RPMI7951 (cell line): ENCODE measurements around the gene PPP1R12B. TPM values are rescaled to one million over a fixed set of nuclear protein-coding genes. Genes with fewer than 3 reads are reported as not detected.
"Not testable (repeated sequence)": the region's sequence is repeated elsewhere in the genome, so short reads cannot be mapped to it uniquely, and the experiment has no call there.

Experiments used
- DNase-seq: peaks from one replicate; pipeline ENCODE4 v3.0.0-alpha.2; 2012; ENCODE audit warnings: low read depth
- total RNA-seq: library from RNA; depleted of rRNA; stranded (reverse); fragments of >200 nt; shearing (Covaris generic); gene quantifications from 2 replicates; pipeline ENCODE4 v1.2.3, GENCODE V29; 2014

Gene PPP1R12B
- total RNA-seq, 1 experiment from 2014 or later, result 11.2 TPM

DNA sequence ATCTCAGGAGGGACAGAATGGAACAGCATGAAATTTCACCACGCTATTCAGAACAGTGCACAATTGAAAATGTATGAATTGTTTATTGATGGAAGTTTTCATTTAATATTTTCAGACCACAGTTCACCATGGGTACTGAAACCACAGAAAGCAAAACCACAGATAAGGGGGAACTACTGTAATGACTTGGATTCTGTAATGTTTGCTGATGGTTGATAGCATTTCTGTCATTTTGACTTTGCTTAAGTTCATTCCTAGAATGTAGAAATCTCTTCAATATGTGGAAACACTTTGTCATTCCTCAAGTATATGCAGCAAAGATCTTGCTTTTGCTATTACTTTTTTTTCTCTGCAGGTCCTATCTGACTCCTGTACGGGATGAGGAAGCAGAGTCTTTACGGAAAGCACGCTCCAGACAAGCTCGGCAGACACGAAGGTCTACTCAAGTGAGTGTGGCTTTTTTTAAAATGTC is 139.7 kb downstream of the PPP1R12B start:
- DNase-seq, result not testable (repeated sequence)

DNA sequence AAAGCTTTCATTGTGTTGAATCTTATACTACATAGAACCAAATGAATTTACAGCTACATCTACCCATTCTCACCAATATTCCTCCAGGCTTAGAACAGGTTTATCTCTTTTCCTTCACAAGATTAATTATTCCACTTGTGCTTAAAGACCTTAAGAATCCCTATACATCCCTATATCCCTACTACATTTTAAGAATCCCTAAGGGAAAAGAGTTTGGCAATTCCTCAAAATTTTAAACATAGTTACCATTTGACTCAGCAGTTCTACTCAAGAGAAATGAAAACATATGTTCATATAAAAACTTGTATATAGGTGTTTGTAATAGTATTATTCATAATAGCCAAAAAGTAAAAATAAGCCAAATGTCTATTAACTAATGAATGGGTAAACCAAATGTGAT is 140.6 kb downstream of the PPP1R12B start:
- DNase-seq, result not testable (repeated sequence)

DNA sequence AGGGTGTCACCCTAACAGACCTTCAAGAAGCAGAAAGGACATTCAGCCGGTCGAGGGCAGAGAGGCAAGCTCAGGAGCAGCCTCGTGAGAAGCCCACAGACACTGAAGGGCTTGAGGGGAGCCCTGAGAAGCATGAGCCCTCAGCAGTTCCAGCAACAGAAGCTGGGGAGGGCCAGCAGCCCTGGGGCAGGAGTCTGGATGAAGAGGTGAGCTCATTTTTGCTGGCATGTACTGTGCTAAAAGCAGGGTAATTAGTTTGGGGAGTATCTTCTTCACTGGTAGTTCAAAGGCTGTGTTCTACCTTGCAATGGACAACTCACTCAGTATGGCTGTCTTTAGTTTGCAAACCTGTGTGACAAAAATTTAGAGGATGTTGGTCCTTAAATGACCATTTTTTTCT is 144.6 kb downstream of the PPP1R12B start:
- DNase-seq, result not testable (repeated sequence)

DNA sequence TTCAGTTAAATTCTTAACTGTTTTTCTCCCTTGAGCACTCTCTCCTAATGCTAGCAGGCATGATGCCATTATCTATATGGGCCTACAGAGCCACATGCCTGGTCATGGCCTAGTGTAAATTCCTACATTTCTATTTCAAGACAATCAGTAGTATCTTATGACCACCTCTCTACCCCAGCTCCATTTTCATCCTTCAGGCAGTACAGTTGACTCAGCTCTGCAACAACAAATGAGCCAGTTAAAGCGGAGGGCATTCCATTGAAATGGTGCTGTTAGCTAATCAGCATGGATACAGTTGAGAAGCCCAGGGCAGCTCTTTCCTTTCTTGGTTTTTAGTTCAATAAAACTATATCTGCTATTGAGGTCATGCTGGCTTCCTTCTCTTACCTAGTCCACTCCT is 150.0 kb downstream of the PPP1R12B start:
- peak; percentile 28 for DNase-seq

DNA sequence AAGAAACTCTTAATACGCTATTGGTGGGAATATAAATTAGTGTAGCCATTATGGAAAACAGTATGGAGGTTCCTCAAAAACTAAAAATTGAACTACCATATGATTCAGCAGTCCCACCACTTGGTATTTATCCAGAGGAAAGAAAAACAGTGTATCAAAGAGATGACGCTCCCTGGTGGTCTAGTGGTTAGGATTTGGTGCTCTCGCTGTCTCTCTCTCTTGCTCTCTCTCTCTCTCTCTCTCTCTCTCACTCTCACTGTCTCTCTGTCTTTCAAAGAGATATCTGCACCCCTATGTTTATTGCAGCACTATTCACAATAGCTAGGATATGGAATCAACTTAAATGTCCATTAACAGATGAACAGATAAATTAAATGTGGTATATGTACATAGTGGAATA is 151.5 kb downstream of the PPP1R12B start:
- DNase-seq, result not testable (repeated sequence)

DNA sequence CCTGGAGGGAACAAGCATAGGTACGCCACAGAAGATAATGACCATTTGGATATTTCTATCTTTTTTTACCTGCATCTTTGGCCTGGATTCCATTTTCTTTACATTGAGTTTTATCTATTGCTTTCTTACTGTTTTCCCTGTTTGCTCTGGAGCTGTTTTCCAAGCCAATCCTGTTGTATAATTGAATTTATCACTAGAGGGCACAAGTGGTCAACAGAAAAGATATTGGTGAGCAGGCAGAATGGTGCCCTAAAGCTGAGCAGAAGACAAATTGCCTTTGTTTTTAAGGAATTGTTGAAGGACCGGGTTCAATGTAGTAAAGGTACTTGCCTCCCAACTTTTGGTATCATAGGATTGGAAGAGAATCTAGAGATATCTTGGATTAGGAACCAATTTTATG is 152.8 kb downstream of the PPP1R12B start:
- DNase-seq, result peak; percentile 35

DNA sequence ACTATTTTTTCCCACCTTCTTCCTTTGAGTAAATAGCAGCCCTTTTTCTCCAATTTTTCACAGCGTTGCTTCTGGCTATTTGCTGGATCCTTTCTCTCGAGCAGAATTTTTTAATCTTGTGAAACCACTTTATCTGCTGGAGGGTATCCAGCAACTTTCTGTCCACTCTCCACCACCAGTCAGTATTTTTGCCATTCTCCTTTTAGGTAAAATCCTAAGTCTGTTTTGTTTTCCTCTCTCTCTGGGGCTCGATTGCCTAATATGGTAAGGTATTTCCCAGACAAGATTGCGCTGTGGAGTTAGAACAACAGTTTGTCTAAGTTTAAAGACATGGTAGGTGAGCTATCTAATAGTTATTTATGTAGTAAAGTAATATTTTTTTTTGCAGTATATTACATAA is 156.9 kb downstream of the PPP1R12B start:
- DNase-seq, result peak; percentile 76

DNA sequence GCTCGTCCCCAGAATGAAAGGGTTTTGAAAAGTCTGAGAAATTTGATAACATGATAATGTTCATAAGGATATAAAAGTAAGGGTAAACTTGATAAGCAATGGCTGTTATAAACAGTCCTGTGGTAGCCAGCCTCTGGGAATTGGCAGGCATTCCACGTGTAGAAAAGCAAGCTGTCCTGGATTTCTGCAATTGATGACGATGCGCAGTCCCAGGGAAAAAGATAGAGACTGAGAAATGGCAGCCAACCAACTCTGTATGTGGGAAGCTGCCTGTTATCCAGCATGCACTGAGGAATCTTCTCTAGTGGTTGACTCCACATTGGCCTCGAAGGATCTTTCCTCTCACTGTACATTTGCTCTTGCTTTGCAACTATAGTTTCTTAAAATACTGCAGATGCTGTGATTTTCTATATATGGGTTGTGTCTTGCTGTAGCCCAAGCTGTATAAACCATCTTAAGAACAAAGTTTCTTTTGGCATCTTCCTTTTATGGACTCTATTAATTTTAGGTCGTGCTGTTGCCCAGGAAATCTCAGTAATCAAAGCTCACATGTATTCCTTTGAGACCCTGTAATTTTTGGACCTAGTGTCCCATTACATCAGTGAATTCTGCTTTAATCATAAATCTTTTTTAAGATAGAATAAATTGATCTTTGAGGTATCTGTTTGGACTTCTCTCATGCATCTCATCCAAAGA is 157.5 kb downstream of the PPP1R12B start:
- DNase-seq, result peak; percentile 50

DNA sequence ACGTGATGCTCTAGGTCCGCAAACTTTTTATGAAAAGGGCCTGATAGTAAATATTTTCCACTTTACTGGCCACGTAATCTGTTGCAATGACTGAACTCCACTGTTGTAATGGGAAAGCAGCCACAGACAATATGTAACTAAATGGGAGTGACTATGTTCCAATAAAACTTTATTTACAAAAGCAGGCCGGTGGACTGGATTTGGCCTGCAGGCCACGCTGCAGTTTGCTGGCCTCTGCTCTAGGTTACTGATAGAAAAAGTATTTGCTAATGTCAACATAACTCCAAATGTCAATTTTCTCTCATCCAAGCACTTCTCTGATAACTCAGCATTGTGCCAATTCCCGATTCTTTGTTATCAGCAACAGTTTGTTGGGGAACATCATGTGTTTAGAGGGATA is 160.4 kb downstream of the PPP1R12B start:
- not testable (repeated sequence) for DNase-seq

DNA sequence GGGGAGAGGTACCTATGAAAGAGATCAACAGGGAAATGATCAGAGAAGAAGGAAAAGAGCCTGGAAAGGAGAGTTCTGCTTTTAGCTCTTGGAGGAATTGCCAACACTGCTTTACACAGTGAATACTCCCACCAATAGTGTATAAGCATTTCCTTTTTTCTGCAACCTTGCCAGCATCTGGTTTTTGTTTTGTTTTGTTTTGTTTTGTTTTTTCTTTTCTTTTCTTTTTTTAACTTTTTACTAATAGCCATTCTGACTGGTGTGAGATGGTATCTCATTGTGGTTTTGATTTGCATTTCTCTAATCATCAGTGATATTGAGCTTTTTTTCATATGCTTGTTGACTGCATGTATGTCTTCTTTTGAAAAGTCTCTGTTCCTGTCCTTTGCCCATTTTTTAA is 165.4 kb downstream of the PPP1R12B start:
- DNase-seq, result not testable (repeated sequence)

DNA sequence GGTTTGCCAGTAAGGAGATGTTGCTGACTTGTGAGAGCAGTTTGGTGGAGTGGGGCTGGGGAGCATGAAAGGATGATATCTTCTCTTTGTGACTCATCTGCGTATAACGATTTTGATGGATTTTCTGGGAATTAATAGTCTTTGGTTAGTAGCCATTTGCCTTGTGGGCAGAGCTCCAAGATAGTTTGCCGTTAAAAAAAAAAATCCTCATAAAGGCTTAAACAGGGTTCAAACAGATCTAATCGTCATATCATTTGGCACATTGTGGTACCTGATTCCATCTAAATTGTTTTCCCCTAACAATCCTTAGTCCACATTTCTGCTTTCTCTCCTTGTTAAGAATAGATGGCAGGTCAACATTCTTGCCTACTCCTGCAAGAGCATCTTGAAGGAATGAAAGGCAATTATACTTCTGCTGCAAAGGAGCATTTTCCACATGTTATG is 168.0 kb downstream of the PPP1R12B start:
- DNase-seq, result peak; percentile 13

DNA sequence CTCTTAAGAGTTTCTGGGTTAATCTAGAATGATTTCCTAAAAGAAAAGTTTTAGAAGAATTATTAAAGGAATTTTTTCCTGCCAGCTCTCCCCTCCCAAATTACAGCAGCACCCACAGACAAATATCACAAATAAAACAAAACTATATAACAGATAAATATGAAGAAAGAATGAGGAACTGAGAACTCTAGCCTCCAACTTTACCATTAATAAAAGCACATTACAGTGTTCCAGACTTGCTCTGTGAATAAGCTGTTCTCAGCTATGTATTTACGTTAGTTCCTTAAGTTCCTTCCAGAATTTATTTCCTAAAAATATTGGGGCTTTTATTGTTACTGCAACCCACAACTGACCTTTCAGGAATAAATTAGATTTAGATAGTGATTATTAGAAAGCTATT is 168.6 kb downstream of the PPP1R12B start:
- not testable (repeated sequence) for DNase-seq

DNA sequence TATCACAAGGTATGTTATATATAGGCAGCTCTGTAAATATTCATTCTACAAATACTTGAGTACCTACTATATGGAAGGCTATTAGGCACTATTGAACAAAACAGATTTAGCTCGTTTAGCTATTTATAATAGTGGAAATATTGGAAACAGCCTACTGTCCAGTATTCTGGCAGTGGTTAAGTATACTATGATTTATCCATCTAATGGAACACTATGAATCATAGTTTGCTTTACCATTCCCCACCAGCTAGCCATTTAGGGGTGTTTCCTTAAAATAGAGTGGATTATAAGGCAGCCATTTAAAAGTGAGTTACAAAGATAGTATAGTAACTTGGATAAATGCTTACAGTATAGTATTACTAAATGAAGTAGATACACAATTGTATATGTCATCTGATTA is 169.7 kb downstream of the PPP1R12B start:
- not testable (repeated sequence) for DNase-seq

DNA sequence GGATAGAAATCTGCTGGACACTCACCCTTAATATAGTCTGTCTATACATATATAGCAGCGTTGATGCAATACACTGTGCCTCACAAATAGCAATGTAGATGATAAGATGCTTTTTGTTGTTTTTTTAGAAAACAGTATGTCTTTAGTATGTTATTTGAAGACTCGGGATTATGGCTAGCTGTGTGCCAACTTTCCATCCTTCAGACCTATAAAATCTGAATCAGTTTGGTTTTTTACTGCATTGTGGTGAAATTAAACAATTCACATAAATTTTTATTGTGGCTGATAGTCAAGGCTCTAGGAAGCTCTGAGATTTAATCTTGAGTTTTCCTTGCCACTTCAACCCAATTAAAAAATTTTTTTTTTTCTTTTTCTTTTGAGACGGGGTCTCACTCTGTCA is 170.4 kb downstream of the PPP1R12B start:
- not testable (repeated sequence) for DNase-seq

DNA sequence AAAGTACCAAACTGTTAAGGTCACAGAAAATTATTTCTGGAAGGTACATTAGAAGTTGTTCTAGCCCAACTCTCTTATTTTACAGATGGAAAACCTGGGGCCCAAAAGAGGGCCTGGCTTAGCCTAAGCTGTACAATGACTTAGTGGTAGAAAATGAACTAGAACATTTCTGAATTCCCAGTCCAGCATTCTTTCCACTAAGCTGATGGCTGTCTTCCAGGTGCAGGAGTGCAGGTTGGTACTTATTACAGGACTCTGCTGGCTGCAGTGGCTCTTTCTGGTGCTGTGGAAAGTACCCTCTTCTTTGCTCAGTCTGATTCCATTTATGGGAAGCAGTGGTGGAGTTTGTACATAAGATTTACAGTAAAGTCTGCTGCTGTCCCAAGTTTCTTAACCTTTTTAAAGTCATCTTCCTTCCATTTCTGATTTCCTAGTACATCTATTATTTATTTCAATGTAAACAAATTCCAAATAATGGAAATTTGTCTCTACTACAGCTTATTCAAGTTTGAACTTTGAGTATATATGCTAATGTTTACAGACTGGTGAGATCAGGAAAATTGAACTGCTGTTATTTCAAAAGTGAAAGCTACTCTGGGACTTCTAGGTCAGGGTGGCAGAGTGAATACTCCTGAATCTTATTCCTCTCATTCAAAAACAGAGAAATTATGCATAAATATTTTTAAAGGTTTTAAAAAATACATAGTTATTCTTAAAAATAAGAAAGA is 171.8 kb downstream of the PPP1R12B start:
- DNase-seq, result not testable (repeated sequence)

DNA sequence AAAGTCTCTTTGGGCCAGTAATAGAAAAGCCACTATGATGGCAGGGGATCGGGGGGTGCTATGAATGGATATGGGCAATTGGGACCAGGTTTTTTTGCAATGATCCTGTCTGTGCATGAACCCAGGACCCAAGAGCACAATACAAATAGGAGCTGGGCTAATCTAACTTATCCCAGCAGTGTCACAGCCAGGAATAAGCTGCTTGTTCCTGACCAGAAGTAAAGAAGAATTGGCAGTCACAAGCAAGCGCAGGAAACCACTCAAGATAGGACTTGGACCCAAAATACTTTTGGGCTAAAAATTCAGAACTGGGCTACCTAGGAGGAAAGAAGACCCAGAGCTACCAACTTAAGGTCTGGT is 172.3 kb downstream of the PPP1R12B start:
- not testable (repeated sequence) for DNase-seq

DNA sequence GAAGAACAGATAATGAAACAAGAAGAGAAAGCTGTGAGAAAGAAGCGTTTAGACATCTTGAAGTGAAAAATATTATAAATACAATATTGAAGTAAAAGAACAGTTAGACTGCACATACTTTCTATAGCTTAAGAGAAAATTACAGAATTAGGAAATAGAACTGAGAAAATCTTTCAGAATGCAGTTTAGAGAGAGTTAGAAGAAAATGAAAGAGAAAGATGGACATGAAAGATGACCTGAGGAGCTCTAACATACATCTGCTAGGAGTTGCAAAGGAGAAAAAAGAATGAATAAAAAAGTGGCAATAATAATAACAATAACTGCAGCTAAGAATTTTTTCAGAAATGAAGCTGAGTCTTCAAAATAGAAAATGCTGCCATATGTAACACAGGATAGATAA is 173.0 kb downstream of the PPP1R12B start:
- not testable (repeated sequence) for DNase-seq

DNA sequence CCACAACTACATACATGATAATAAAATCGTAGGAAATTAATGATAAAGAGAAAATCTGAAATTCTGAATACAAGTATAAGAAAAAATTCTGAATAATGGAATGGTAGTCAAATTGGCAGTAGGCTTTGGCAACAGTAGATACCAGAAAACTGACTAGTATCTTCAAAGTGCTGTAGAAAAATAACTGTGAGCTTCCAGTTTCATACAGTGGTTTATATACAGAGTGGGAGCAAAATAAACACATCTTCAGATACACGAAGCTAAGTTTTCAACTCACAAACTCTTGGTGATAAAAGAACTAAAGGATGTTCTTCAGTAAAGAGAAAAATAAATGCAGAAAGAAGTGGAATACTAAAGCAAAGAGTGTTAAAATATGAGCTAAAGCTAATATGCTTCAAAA is 173.4 kb downstream of the PPP1R12B start:
- no peak for DNase-seq

DNA sequence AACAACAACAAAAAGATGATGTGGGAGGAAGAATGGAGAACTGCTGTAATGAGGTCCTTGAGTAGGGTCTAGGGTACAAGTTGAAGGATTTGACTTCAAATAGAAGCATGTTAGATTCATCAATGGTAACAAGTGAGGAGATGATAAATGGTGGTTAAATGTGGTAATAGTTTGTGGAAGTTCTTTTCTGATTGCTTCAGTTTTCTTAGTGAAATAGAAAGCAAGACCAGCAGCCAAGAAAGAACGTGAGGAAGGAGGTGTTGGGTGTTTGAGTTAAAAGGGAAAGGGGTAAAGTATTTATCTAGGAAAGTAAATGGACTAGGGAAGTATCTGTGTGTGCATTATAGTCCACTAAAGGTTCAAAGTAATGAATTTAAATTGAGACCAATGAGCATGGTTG is 177.6 kb downstream of the PPP1R12B start:
- not testable (repeated sequence) for DNase-seq

DNA sequence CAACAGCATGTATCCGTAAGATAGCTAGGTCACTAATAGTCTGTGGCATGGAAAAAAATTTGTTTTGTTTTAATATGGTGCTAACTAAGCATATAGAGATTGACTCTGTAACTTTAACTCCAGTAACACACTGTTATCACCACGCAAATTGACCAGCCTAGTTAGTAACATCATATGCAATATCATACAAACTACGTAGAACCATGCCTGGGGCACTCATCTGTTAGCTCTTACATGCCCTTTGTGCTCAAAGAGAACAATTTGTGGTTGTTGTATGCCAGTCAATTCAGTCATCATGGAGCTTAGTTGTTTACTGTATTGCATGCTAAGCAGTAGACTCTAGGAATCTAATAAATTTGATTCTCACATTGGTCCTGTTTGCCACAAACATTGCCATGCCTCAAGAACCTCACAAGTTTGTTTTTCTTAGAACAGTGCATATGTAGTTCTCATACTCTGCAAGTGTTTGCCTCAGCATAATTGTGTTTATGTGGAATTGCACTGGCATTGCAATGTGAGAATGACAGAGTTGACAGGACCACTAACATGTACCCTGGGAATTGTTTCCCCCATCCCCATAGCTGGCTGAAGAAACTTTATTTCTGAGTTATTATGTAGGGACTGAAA is 179.7 kb downstream of the PPP1R12B start:
- DNase-seq, result peak; percentile 69

DNA sequence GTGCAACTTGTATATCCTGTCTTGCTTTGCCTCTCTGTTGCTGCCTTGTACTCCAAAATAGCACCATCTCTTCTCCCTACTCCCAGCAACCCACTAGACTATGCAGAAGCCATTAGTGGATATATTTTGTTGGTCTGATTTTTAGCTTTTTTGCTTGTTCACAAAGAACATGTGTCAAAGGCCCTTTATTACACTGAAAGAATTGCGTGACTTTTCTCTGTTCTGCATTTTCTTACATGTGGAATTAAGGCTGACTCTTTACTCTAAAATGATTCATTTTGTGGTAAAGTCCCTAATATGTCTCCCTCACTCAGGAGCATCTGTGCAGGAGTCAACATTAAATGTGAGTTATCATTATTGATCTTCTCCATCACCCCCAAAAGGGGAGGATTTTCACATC is 182.2 kb downstream of the PPP1R12B start:
- peak; percentile 51 for DNase-seq

DNA sequence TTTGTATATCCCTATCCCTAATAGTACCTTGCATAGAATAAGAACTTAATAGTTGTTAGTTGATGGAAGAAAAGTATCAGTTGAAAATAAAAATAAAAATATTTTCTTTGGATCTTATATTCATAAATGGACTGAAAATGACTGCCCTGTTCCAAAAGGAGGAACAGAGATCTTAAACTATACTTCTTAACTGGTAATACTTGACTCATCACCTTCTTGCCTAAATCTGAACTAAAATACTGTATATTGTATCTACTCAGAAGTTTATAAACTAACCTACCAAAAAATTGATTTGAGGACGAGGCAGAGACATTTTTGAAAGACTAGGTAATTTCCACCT is 182.9 kb downstream of the PPP1R12B start:
- no peak for DNase-seq
